HG02943 (cell line): Measurements from ENCODE around the gene EIF5A.

Experiments
- ATAC-seq: cut with Tn5 transposase; IDR thresholded peaks from one replicate; pipeline ENCODE4 v1.9.1; 2021; ENCODE audit warnings: mild to moderate bottlenecking, low read depth, moderate library complexity; ENCODE audit not compliant: unreplicated experiment

EIF5A gene

GRCh38 chr17:7284911-7285310 lies 22.5 kb upstream of the EIF5A start:
- ATAC-seq: no peak

GRCh38 chr17:7285679-7286078 lies 21.7 kb upstream of the EIF5A start:
- ATAC-seq: no peak

- ATAC-seq: no peak
These were observed 18.0 kb upstream of the EIF5A start for GRCh38 chr17:7289256-7290032.

- no peak for ATAC-seq
These were observed 17.3 kb upstream of the EIF5A start for GRCh38 chr17:7290166-7290565.

- ATAC-seq: no peak
These were observed 16.7 kb upstream of the EIF5A start for GRCh38 chr17:7290685-7291084.

GRCh38 chr17:7292194-7292593 lies 15.2 kb upstream of the EIF5A start:
- no peak for ATAC-seq

GRCh38 chr17:7292729-7293128 lies 14.7 kb upstream of the EIF5A start:
- no peak for ATAC-seq

GRCh38 chr17:7293159-7293558 lies 14.3 kb upstream of the EIF5A start:
- ATAC-seq: no peak

GRCh38 chr17:7293816-7294613 lies 13.4 kb upstream of the EIF5A start:
- no peak for ATAC-seq

GRCh38 chr17:7294614-7295153 lies 12.7 kb upstream of the EIF5A start, which contains the start of gene YBX2:
Gene YBX2, minus strand, starts transcription at chr17:7294639. Its CDS starts 139 bp downstream, at chr17:7294500.
- ATAC-seq: no peak

GRCh38 chr17:7295230-7296180 lies 11.9 kb upstream of the EIF5A start:
- ATAC-seq: no peak

GRCh38 chr17:7296189-7296861 lies 11.1 kb upstream of the EIF5A start:
- no peak for ATAC-seq

- no peak for ATAC-seq
These were observed 3.2 kb upstream of the EIF5A start for GRCh38 chr17:7304179-7304578.

GRCh38 chr17:7307686-7308624 lies 527 bp downstream of the EIF5A start:
- no peak for ATAC-seq

GRCh38 chr17:7308625-7309433 lies 1.4 kb downstream of the EIF5A start:
- no peak for ATAC-seq

GRCh38 chr17:7309628-7310027 lies 2.2 kb downstream of the EIF5A start:
- no peak for ATAC-seq

- ATAC-seq: no peak
These were observed 3.8 kb downstream of the EIF5A start for GRCh38 chr17:7311110-7311705.
